GM21528 (cell line): Measurements from ENCODE around the gene CLN6.
"Not testable (repeated sequence)": the region's sequence is repeated elsewhere in the genome, so short reads cannot be mapped to it uniquely, and the experiment has no call there.

Experiments
- ATAC-seq: cut with Tn5 transposase; IDR thresholded peaks from one replicate; pipeline ENCODE4 v1.9.1; 2021; ENCODE audit warnings: mild to moderate bottlenecking, moderate library complexity; ENCODE audit not compliant: unreplicated experiment, low FRiP score

The CLN6 gene

GRCh38 chr15:68224546-68225250 lies 4.8 kb downstream of the CLN6 start:
- ATAC-seq, result no peak

GRCh38 chr15:68224108-68224507 lies 5.4 kb downstream of the CLN6 start:
- ATAC-seq, result no peak

GRCh38 chr15:68223171-68223570 lies 6.4 kb downstream of the CLN6 start:
- ATAC-seq, result no peak

- ATAC-seq, result not testable (repeated sequence)
Measured at GRCh38 chr15:68222432-68222743, 7.1 kb downstream of the CLN6 start.

- ATAC-seq, result not testable (repeated sequence)
Measured at GRCh38 chr15:68221530-68222431, 7.7 kb downstream of the CLN6 start.

GRCh38 chr15:68220967-68221366 lies 8.6 kb downstream of the CLN6 start:
- no peak for ATAC-seq

GRCh38 chr15:68220489-68220888 lies 9.0 kb downstream of the CLN6 start:
- ATAC-seq, result no peak

GRCh38 chr15:68218847-68219798 lies 10.4 kb downstream of the CLN6 start:
- no peak for ATAC-seq

GRCh38 chr15:68218331-68218730 lies 11.2 kb downstream of the CLN6 start:
- ATAC-seq, result no peak

- ATAC-seq, result no peak
Measured at GRCh38 chr15:68217341-68217740, 12.2 kb downstream of the CLN6 start.

- no peak for ATAC-seq
Measured at GRCh38 chr15:68214838-68215254, 14.7 kb downstream of the CLN6 start.

GRCh38 chr15:68213991-68214837 lies 15.3 kb downstream of the CLN6 start:
- ATAC-seq, result no peak

- not testable (repeated sequence) for ATAC-seq
Measured at GRCh38 chr15:68213491-68213845, 16.1 kb downstream of the CLN6 start.

- ATAC-seq, result no peak
Measured at GRCh38 chr15:68211656-68212320, 17.7 kb downstream of the CLN6 start.

GRCh38 chr15:68210821-68211655 lies 18.5 kb downstream of the CLN6 start:
- no peak for ATAC-seq

GRCh38 chr15:68210409-68210756 lies 19.1 kb downstream of the CLN6 start:
- no peak for ATAC-seq

GRCh38 chr15:68209735-68210408 lies 19.7 kb downstream of the CLN6 start:
- no peak for ATAC-seq

- ATAC-seq, result no peak
Measured at GRCh38 chr15:68209272-68209671, 20.3 kb downstream of the CLN6 start.
